ACC112 (cell line): ENCODE data around the gene ARHGAP22.
"Not testable (repeated sequence)": the region's sequence is repeated elsewhere in the genome, so short reads cannot be mapped to it uniquely, and the experiment has no call there.

ENCODE experiments used
- H2AFZ ChIP-seq: fragments of 200-600 bp; sonication (generic); one replicate; pipeline ENCODE4 v1.6.0; 2017; ENCODE audit warnings: antibody characterized with exemption, low read length; ENCODE audit not compliant: unreplicated experiment
- H3K27ac ChIP-seq: fragments of 200-600 bp; sonication (generic); 2 replicates; pipeline ENCODE4 v1.5.1; 2014; ENCODE audit warnings: low read depth, mild to moderate bottlenecking, antibody characterized with exemption, low read length, moderate library complexity
- H3K27me3 ChIP-seq: fragments of 200-600 bp; sonication (generic); 2 replicates; pipeline ENCODE4 v1.6.1; 2014; ENCODE audit warnings: mild to moderate bottlenecking, antibody characterized with exemption, low read length, moderate library complexity, mixed read lengths; ENCODE audit not compliant: insufficient read depth
- H3K36me3 ChIP-seq: fragments of 200-600 bp; sonication (generic); 2 replicates; pipeline ENCODE4 v1.6.1; 2016; ENCODE audit warnings: mild to moderate bottlenecking, antibody characterized with exemption, low read length, moderate library complexity, mixed read lengths; ENCODE audit not compliant: insufficient read depth
- H3K4me1 ChIP-seq: fragments of 200-600 bp; sonication (generic); one replicate; pipeline ENCODE4 v1.6.1; 2016; ENCODE audit warnings: low read length, mixed read lengths; ENCODE audit not compliant: insufficient read depth, unreplicated experiment, control insufficient read depth
- H3K4me3 ChIP-seq: fragments of 200-600 bp; sonication (generic); 2 replicates; pipeline ENCODE4 v1.5.1; 2014; ENCODE audit warnings: mild to moderate bottlenecking, low read depth, low read length
- H3K79me2 ChIP-seq: fragments of 200-600 bp; sonication (generic); one replicate; pipeline ENCODE4 v1.6.0; 2016; ENCODE audit warnings: low read length; ENCODE audit not compliant: control insufficient read depth, unreplicated experiment, insufficient read depth

Gene ARHGAP22

GRCh38 chr10:48604991-48605508, at the start of gene ARHGAP22:
ARHGAP22 (minus strand) TSS chr10:48605073; CDS start chr10:48604796, 277 bp downstream.
- Histone ChIP-seq H3K36me3 (no peaks in the 10 kb centered on the region), H3K4me3 (peak within 1 kb of the TSS; percentile 96), H3K4me1 (peaks cover 70% of the 10 kb centered on the region), H3K27ac (peak within 1 kb of the TSS; percentile 87), H3K79me2 (peaks cover 49% of the 10 kb centered on the region), H2AFZ (peak within 1 kb of the TSS; percentile 47), H3K27me3 (no peaks in the 10 kb centered on the region)

- no peaks in the 10 kb centered on the region for H3K36me3 ChIP-seq
- H2AFZ ChIP-seq = no peak overlapping the region
- peaks cover 14% of the 10 kb centered on the region for H3K79me2 ChIP-seq
- no peaks in the 10 kb centered on the region for H3K27me3 ChIP-seq
- H3K27ac ChIP-seq = peak overlapping the region; percentile 44; the same call in 1 of the 2 replicates
- H3K4me1 ChIP-seq = peaks cover 10% of the 10 kb centered on the region
- H3K4me3 ChIP-seq = peak overlapping the region; percentile 78
Measured at GRCh38 chr10:48653944-48654698, 49.2 kb upstream of the ARHGAP22 start.

- Histone ChIP-seq H2AFZ (no peak overlapping the region), H3K4me3 (no peak overlapping the region), H3K27ac (no peak overlapping the region), H3K27me3 (no peaks in the 10 kb centered on the region), H3K79me2 (peaks cover 14% of the 10 kb centered on the region), H3K36me3 (no peaks in the 10 kb centered on the region), H3K4me1 (peaks cover 10% of the 10 kb centered on the region)
Measured at GRCh38 chr10:48653347-48653746, 48.5 kb upstream of the ARHGAP22 start.

- Histone ChIP-seq H3K27ac (no peak overlapping the region), H3K79me2 (peaks cover 18% of the 10 kb centered on the region), H3K27me3 (no peaks in the 10 kb centered on the region), H2AFZ (no peak overlapping the region), H3K4me1 (peaks cover 10% of the 10 kb centered on the region), H3K4me3 (no peak overlapping the region), H3K36me3 (no peaks in the 10 kb centered on the region)
Measured at GRCh38 chr10:48652344-48652743, 47.5 kb upstream of the ARHGAP22 start.

GRCh38 chr10:48651839-48652238, 47.0 kb upstream of the ARHGAP22 start:
- no peak overlapping the region for H3K27ac ChIP-seq
- H2AFZ ChIP-seq = no peak overlapping the region
- H3K4me1 ChIP-seq = peaks cover 9% of the 10 kb centered on the region
- no peaks in the 10 kb centered on the region for H3K36me3 ChIP-seq
- no peak overlapping the region for H3K4me3 ChIP-seq
- no peaks in the 10 kb centered on the region for H3K27me3 ChIP-seq
- peaks cover 21% of the 10 kb centered on the region for H3K79me2 ChIP-seq

- H3K79me2 ChIP-seq = peaks cover 21% of the 10 kb centered on the region
- no peak overlapping the region for H3K27ac ChIP-seq
- H2AFZ ChIP-seq = no peak overlapping the region
- no peaks in the 10 kb centered on the region for H3K27me3 ChIP-seq
- H3K36me3 ChIP-seq = no peaks in the 10 kb centered on the region
- no peak overlapping the region for H3K4me3 ChIP-seq
- peaks cover 7% of the 10 kb centered on the region for H3K4me1 ChIP-seq
Measured at GRCh38 chr10:48651293-48651692, 46.4 kb upstream of the ARHGAP22 start.

- Histone ChIP-seq H3K4me1 (peaks cover 2% of the 10 kb centered on the region), H3K79me2 (peaks cover 20% of the 10 kb centered on the region), H3K27ac (no peak overlapping the region), H3K4me3 (no peak overlapping the region), H2AFZ (no peak overlapping the region), H3K36me3 (no peaks in the 10 kb centered on the region), H3K27me3 (no peaks in the 10 kb centered on the region)
Measured at GRCh38 chr10:48649349-48649944, 44.6 kb upstream of the ARHGAP22 start.

GRCh38 chr10:48648172-48648942, 43.5 kb upstream of the ARHGAP22 start:
- no peak overlapping the region for H3K27ac ChIP-seq
- H3K4me3 ChIP-seq = no peak overlapping the region
- H3K27me3 ChIP-seq = no peaks in the 10 kb centered on the region
- peaks cover 15% of the 10 kb centered on the region for H3K79me2 ChIP-seq
- H2AFZ ChIP-seq = no peak overlapping the region
- no peaks in the 10 kb centered on the region for H3K36me3 ChIP-seq
- no peaks in the 10 kb centered on the region for H3K4me1 ChIP-seq

GRCh38 chr10:48647073-48647472, 42.2 kb upstream of the ARHGAP22 start:
- H3K27ac ChIP-seq = not testable (repeated sequence)

GRCh38 chr10:48645600-48645999, 40.7 kb upstream of the ARHGAP22 start:
- Histone ChIP-seq H3K4me3 (no peak overlapping the region), H2AFZ (no peak overlapping the region)

More at GRCh38 chr10:48647073-48647472, 42.2 kb upstream of the ARHGAP22 start:
- not testable (repeated sequence) for H2AFZ ChIP-seq, H3K36me3 ChIP-seq, H3K4me1 ChIP-seq, H3K27me3 ChIP-seq, H3K4me3 ChIP-seq
- peaks cover 15% of the 10 kb centered on the region for H3K79me2 ChIP-seq

More at GRCh38 chr10:48645600-48645999, 40.7 kb upstream of the ARHGAP22 start:
- peaks cover 6% of the 10 kb centered on the region; the same call in 1 of the 2 replicates for H3K36me3 ChIP-seq
- no peak overlapping the region for H3K27ac ChIP-seq
- H3K4me1 ChIP-seq = no peaks in the 10 kb centered on the region
- H3K27me3 ChIP-seq = no peaks in the 10 kb centered on the region
- H3K79me2 ChIP-seq = peaks cover 15% of the 10 kb centered on the region
